Effector CD8-positive, alpha-beta T cell (primary cell): ENCODE data around the gene TFDP1.
"Not testable (repeated sequence)": the region's sequence is repeated elsewhere in the genome, so short reads cannot be mapped to it uniquely, and the experiment has no call there.

Experiments
- DNase-seq: peaks from one replicate; lab custom pipeline; 2025; lab: John Stamatoyannopoulos, UW

The TFDP1 gene

GRCh38 chr13:113618455-113618854 is 33.9 kb downstream of the TFDP1 start:
- no peak for DNase-seq

DNA sequence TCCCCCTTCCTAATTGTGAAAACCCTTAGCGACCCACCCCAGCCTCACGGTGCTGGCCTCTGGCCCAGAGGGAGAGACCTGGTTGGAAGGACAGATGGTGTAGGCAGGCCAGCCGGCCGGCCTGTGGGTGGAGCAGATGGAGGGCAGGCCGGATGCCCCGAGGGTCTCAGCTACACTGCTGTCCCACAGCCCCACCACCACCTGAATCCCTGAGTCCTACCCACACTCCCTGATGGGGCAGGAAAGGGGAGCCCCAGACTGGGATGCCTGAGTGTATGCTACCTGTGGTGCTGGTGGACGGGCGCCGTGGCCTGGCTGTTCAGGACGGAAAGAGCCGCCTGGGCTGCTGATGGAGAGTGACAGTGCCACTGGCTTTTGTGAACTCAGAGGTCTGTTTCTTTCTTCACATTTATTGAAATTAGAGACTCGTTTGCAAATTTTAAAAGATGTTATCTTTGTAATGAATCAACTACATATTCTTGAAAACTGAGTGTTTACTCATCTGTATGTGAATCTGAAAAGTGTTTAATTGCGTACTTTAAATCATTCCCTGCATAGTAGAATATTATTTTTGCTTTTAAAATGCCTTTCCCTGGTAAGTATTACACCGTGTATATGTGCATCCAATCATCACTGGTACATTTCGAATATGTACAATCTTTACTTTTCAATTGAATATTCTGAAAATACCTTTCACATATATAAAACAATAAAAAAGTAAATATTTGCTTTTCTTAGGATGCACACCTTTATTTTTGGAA is 35.7 kb downstream of the TFDP1 start:
- no peak for DNase-seq

- DNase-seq: no peak
These were observed 36.5 kb downstream of the TFDP1 start for GRCh38 chr13:113621046-113621445.

DNA sequence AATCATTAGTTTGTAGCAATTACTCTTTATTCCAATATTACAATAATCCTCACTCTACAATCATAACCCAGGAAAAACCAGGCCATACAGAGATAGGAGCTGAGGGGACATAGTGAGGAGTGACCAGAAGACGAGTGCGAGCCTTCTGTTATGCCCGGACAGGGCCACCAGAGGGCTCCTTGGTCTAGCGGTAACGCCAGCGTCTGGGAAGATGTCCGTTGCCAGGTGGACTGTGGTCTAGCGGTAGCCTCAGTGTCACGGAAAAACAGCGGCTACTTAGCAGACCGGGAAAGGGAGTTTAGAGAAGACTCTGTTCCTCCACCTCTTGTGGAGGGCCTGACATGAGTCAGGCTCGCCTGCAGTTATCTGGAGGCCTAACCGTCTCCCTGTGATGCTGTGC is 36.9 kb downstream of the TFDP1 start:
- DNase-seq: not testable (repeated sequence)

- DNase-seq: not testable (repeated sequence)
These were observed 37.5 kb downstream of the TFDP1 start for GRCh38 chr13:113621986-113622550.

- DNase-seq: no peak
These were observed 38.4 kb downstream of the TFDP1 start for GRCh38 chr13:113622791-113623490.

GRCh38 chr13:113623491-113624234 is 39.1 kb downstream of the TFDP1 start:
- no peak for DNase-seq

DNA sequence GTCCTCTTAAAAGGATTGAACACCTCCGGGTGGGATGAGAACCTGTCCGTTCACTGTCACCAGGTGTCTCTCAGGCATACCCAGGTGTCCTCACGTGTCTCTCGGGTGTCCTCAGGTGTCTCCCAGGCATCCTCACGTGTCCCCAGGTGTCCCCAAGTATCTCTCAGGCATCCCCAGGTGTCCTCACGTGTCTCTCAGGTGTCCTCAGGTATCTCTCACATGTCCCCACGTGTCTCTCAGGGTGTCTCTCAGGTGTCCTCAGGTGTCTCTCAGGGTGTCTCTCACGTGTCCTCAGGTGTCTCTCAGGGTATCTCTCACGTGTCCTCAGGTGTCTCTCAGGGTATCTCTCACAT is 39.7 kb downstream of the TFDP1 start:
- no peak for DNase-seq

GRCh38 chr13:113624640-113625304 is 40.2 kb downstream of the TFDP1 start:
- not testable (repeated sequence) for DNase-seq

DNA sequence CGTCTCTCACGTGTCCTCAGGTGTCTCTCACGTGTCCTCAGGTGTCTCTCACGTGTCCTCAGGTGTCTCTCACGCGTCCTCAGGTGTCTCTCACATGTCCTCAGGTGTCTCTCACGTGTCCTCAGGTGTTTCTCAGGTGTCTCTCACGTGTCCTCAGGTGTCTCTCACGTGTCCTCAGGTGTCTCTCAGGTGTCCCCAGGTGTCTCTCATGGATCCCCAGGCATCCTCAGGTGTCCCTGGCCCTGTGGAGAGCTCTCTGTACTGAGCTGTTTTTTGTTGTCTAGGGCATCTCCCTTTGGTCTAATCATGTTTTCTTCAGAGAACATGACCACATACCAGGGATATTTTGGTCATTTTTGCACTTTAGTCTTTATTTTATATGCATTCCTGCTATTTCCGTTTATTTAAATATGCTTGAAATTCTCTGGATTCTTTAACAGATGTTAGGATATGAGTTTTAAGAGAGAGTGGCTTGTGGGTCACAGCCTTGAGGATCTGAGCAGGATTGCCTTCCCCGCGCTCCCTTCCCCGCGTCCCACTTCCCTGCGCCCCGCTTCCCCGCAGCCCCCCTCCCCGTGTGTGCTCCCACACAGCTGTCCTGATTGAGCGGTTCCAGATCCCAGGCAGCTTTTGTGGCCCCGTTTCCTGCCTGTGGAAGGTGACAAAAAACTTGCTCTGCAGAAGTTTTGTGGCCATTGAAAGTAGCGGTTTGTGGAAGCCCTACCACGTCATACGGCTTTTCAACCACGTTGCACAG is 41.6 kb downstream of the TFDP1 start:
- no peak for DNase-seq

GRCh38 chr13:113627136-113627535 is 42.6 kb downstream of the TFDP1 start:
- DNase-seq: no peak

DNA sequence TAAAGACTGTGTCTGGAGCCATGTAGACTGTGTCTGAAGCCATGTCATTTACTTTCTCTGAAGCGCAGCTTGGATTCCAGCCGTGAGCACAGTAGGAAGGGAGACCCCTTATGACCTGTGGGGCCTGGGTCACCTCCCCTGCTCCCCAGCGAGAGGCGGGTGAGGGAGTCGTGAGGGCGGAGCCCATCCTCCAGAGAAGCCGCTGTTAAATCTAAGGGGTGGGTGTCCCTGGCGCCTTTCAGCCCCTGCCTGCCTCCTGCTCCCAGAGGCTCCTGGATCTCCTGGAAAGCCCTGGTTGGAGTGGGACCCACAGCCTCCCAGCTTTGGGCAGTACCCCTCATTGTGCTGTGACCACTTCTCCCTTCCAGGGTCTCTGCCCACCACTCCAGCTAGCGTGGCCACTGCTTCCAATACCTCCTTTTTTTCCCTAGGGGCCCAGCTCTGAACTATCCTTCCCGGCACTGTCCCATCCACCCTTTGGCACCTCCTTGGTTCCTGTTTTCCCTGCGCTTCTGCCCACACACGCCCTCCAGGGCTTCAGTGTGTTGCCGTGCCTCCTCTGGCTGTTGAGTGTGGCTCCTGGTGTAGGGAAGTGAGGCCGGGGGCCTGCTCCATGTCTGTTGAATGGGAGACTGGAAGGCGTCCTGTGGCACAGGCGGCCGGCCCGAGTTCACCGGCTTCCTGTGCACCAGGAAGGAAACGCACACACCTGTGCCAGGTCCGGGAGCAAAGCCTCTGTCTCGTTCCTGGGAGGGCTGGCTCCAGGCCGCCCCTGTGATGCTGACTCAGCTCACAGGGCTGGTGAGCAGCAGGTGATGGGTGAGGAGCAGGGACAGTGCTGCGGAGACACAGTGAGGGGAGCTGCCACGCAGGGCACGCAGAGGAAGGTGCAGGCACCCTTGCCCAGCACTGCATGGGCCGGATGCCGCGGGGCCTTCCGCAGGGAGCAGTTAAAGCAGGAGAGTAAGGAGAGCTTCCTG is 44.0 kb downstream of the TFDP1 start:
- no peak for DNase-seq

DNA sequence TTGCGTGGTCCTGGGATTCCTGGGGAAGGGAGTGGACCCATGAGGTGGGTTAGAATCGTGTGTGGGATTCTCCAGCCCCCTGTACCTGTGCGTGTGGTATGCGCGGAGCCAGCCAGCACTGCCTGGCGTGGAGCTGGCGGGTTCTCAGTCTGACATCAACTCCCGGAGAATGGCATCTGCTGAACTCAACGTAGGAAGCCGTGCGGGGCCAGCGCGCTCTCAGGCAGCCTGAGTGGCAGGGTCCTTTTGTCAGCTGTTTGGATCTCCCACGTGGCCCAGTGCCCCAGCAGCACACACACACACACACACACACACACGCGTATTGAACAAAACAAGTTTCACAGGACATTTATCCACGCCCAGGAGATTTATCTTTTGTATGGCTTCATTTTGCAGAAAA is 45.3 kb downstream of the TFDP1 start:
- DNase-seq: no peak

DNA sequence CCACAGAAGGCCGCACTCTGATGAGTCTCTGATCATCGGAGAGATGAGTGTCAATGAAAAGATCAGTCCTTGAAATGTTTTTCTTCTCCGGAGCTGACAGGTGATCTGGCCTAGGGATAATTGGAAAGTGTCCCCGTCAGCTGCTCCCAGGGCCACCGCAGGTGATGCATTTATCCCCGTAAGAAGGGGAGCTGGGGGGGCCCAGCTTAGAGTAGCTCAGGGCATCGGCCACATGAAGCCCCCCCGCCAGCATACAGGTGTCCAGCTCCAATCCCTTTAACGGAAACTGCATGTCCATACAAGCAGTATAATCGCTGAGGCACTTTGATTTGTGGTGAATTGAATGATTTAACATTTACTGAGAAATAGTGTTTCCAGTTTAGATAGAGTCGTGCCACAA is 45.7 kb downstream of the TFDP1 start:
- no peak for DNase-seq

DNA sequence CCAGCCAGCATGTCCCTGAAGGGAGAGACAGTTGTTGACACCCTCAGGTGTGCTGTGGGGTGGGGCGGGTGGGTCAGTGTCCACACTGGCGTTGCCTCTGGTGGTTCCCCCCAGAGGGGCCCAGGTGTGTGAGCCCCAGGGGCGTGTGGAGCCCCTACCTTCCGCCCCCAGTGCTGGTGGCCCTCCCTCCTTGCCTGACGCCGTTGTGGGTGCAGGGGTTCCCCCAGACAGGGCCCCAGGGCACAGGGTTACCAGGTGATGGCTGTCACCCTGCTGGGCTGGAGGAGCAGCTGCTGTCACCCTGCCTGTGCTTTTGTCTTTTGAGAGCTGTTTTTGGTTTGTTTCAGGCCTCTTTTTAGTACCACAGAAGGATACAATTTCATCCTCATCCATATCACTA is 46.3 kb downstream of the TFDP1 start:
- no peak for DNase-seq

- no peak for DNase-seq
These were observed 47.0 kb downstream of the TFDP1 start for GRCh38 chr13:113631341-113632095.

DNA sequence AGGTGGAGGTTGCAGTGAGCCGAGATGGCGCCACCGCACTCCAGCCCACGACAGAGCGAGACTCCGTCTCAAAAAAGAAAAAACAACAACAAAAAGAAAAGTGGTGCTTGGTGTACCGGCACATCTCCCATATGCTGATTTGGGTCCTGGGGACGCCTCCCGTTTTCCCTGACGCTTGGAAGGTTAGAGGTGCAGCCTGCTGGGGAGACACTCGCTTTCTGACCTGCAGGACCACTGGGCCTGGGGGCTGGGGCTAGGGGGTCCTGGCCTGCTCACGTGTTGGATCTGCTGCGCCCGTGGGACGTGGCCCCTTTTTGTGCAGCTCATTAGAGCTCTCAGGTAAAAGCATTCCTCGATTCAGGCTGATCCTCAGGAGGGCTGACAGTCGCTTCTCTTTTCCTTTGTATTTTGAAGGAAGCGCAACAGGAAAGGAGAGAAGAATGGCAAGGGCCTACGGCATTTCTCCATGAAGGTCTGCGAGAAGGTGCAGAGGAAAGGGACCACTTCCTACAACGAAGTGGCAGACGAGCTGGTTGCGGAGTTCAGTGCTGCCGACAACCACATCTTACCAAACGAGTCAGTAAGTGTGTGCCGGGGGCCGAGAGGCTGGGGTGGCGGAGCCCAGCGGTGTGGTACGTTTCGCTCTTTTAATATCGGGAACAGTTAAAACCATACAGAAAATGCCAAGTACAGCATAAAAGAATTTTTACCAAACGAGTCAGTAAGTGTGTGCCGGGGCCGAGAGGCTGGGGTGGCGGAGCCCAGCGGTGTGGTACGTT is 48.3 kb downstream of the TFDP1 start:
- no peak for DNase-seq

DNA sequence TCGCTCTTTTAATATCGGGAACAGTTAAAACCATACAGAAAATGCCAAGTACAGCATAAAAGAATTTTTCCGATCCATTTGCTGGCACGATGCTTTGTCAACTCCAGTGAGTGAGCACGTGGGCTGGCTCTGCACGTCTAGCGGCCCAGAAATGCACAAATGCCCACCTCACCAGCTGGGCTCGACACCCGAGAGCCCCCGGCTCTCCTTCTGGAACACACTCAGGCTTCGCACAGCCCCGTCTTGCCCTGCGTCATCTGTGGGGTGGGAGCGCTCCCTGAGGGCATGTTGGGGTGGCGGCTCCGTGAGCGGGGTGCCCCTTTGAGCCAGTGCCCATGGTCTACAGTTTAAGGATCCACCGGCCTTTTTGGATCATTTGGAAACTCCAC is 48.9 kb downstream of the TFDP1 start:
- no peak for DNase-seq
